NT2/D1 (cell line): ENCODE measurements around the gene CSRP1.

Experiments
- SUZ12 ChIP-seq: IDR thresholded peaks from 2 replicates; pipeline ENCODE4 v1.6.1; 2011; ENCODE audit not compliant: insufficient read length, insufficient read depth; ENCODE audit errors: extremely low read depth
- YY1 ChIP-seq: IDR thresholded peaks from 2 replicates; pipeline ENCODE4 v1.6.1; 2011; ENCODE audit not compliant: insufficient read length, insufficient read depth
- ZNF274 ChIP-seq: IDR thresholded peaks from 2 replicates; pipeline ENCODE4 v1.6.1; 2011; ENCODE audit warnings: mild to moderate bottlenecking, low read depth, low read length

GRCh38 chr1:201525193-201525778 lies 18.4 kb upstream of the CSRP1 start:
- TF ChIP-seq YY1 (no peak), ZNF274 (no peak), SUZ12 (no peak)
